ENCODE results near the gene INPP1.

The INPP1 gene

GRCh38 chr2:190350371-190350770 is 7.0 kb downstream of the INPP1 start:
- Histone ChIP-seq H3K4me3 (replicated peaks; ENCODE audit: insufficient read depth, low read length) (no peak overlapping the region), H3K27me3 (ENCODE audit: insufficient read depth, poor library complexity, severe bottlenecking) (no peaks in the 10 kb centered on the region), H3K27ac (replicated peaks) (no peak overlapping the region)
- no peak for DNase-seq (ENCODE audit: low read depth in 1 of 2, low spot score in 1 of 2)
- TF ChIP-seq POLR2AphosphoS5 (IDR thresholded peaks at IDR 0.05; ENCODE audit: low read depth) (no peak), GABPA (IDR thresholded peaks at IDR 0.05; ENCODE audit: low read depth) (no peak), CTCF (IDR thresholded peaks at IDR 0.05; ENCODE audit: insufficient read depth, low read length) (no peak), REST (IDR thresholded peaks at IDR 0.05; ENCODE audit: insufficient replicate concordance, low read depth) (no peak)

DNA sequence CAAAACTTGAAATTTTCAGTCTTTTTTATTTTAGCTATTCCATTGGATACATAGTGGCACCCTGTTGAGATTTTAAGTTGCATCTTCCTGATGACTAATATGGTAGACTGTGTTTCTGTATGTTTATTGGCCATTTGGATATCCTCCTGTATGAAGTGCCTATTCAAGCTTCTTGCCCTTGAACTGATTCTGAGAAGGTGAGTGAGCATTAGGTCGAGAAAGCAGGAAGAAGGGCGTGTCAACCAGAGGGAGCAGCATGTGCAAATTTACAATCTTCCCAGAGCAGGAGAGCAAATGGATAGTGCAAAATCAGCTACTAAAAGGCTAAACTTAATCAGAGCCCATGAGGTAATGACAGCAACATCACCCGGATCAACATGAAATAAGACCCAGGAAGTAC is 8.6 kb downstream of the INPP1 start:
- Histone ChIP-seq H3K4me3 (replicated peaks; ENCODE audit: insufficient read depth, low read length) (no peak overlapping the region), H3K27ac (replicated peaks) (no peak overlapping the region), H3K27me3 (ENCODE audit: insufficient read depth, poor library complexity, severe bottlenecking) (no peaks in the 10 kb centered on the region)
- DNase-seq (ENCODE audit: low read depth in 1 of 2, low spot score in 1 of 2), result no peak
- TF ChIP-seq GABPA (IDR thresholded peaks at IDR 0.05; ENCODE audit: low read depth) (no peak), REST (IDR thresholded peaks at IDR 0.05; ENCODE audit: insufficient replicate concordance, low read depth) (no peak), CTCF (IDR thresholded peaks at IDR 0.05; ENCODE audit: insufficient read depth, low read length) (no peak), POLR2AphosphoS5 (IDR thresholded peaks at IDR 0.05; ENCODE audit: low read depth) (no peak), SPI1 (IDR thresholded peaks at IDR 0.05; ENCODE audit: borderline replicate concordance, low read depth) (no peak)

DNA sequence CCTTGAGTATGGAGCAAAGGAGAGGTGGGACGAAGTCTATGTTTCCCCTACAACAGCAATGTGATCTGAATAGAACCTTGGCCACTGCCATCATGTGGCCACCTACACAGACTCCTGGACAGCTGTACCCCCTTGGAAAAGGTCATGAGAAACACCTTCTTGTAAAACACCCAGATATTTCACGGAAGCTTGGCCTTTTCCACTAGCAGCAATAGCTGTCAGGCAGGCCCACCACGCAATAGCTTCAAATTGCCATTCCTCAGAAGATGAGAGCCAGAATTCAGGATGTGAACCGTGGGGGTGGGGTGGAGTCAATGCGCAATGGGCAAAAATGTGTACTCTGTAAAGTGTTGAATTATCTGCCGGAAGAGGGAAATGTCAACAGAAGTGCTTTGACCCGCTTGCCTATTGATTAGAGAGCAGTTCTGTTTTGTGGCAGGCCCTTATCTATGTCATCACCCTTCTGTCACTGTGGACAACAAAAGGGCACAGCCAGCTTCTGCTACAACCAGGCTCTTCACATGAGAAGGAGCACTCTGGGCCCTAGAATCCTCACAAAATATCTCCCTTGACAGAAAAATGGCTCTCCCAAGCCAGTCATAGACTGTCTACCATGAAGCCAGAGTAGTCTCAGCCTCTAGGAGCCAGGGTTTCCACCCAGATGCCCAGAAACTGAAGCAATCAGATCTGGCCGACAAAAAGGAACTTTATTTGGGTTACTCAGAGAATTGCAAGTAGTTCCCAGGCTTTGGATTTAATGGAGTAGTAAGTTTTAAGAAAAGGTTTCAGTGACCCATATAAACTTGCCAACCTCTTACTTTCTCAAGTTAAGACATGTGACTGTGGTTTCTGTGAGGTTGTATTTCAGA is 9.5 kb downstream of the INPP1 start:
- Histone ChIP-seq H3K4me3 (replicated peaks; ENCODE audit: insufficient read depth, low read length) (no peak overlapping the region), H3K27ac (replicated peaks) (no peak overlapping the region), H3K27me3 (ENCODE audit: insufficient read depth, poor library complexity, severe bottlenecking) (no peaks in the 10 kb centered on the region)
- DNase-seq (ENCODE audit: low read depth in 1 of 2, low spot score in 1 of 2), result no peak
- no peak for TF ChIP-seq REST (IDR thresholded peaks at IDR 0.05; ENCODE audit: insufficient replicate concordance, low read depth)
- TF ChIP-seq POLR2AphosphoS5 (IDR thresholded peaks at IDR 0.05; ENCODE audit: low read depth), result no peak
- TF ChIP-seq SPI1 (IDR thresholded peaks at IDR 0.05; ENCODE audit: borderline replicate concordance, low read depth), result no peak
